Activated naive CD8-positive, alpha-beta T cell treated with anti-CD3 and anti-CD28 coated beads, Interleukin-2, amount 10 ng/mL, durations not matched to agents 7 days and 5 days (primary cell): Measurements from ENCODE around the gene FRRS1. TPM values are rescaled to one million over a fixed set of nuclear protein-coding genes. Genes with fewer than 3 reads are reported as not detected.

ENCODE experiments used
- ATAC-seq: fragments of 150-1000 bp; cut with Tn5 transposase; one replicate; pipeline ENCODE4 v1.10.0; 2021; ENCODE audit warnings: low read depth, moderate library complexity
- POLR2A ChIA-PET: fragments of 350-600 bp; sonication (Branson Sonifier 250); formaldehyde crosslinking; loops from one replicate; lab custom pipeline; 2021; ENCODE audit warnings: antibody characterized with exemption; lab: Charles Lee
- DNase-seq: peaks from one replicate; pipeline ENCODE4 v3.0.0; 2021
- H3K27ac Mint-ChIP-seq: one replicate; pipeline ENCODE4 v1.8.0; 2022; ENCODE audit warnings: mild to moderate bottlenecking, mixed read lengths
- H3K27me3 Mint-ChIP-seq: one replicate; pipeline ENCODE4 v1.8.0; 2022; ENCODE audit warnings: mild to moderate bottlenecking, moderate library complexity, mixed read lengths
- H3K36me3 Mint-ChIP-seq: one replicate; pipeline ENCODE4 v1.8.0; 2021; ENCODE audit warnings: mild to moderate bottlenecking, mixed read lengths
- H3K4me1 Mint-ChIP-seq: one replicate; pipeline ENCODE4 v1.8.0; 2021; ENCODE audit warnings: mixed read lengths
- H3K4me3 Mint-ChIP-seq: one replicate; pipeline ENCODE4 v1.8.0; 2022; ENCODE audit warnings: mild to moderate bottlenecking, moderate library complexity, mixed read lengths
- H3K9me3 Mint-ChIP-seq: one replicate; pipeline ENCODE4 v1.8.0; 2021; ENCODE audit warnings: mixed read lengths
- total RNA-seq, 2 experiments: library from RNA; stranded (reverse); gene quantifications; one replicate each; pipeline ENCODE4 v1.2.3, GENCODE V29; 2021

The FRRS1 gene
- total RNA-seq, 2 experiments from 2014 or later: 4.6 to 4.7 TPM

DNA sequence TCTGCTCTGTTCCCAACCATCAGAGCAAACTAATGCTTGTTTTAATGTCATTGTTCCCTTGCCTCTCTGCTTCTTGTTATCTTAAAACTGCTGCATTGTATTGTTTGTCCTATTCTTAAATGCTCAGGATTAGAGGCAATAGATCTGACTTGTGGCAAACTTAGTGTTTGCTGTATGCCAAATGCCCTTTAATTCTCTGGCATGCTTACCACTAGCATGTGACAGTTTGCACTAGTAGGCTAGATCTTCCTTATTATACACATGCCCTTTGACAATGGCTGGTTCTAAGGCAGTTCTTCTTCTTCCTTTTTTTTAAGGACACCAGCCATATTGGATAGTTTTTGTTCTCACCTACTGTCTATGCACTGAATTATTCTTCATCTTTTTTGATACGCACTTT lies 90.4 kb downstream of the FRRS1 start:
- no peak overlapping the region for H3K4me3 Mint-ChIP-seq
- no peaks in the 10 kb centered on the region for H3K9me3 Mint-ChIP-seq
- no peak for DNase-seq
- H3K27ac Mint-ChIP-seq: no peak overlapping the region
- POLR2A ChIA-PET: no interaction called here
- peaks cover 22% of the 10 kb centered on the region for H3K27me3 Mint-ChIP-seq
- no peaks in the 10 kb centered on the region for H3K4me1 Mint-ChIP-seq
- no peaks in the 10 kb centered on the region for H3K36me3 Mint-ChIP-seq
- no peak for ATAC-seq

DNA sequence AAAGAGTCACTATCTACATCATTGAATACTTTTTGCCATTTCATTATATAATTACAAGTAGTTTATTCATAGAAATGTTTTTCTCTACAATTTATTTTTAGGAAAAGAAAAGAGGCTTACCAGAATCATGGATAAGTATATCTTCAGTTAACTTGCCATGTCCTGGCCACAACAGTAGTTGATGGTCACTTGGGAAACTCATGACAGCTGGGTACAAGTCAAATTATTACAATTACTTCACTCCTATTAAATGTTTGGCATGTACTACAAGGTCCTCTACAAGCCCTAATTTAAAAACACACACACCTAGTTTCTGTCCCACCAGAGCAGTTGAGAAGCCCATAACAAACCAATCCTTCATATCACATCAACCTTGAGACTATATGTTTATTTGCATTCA lies 91.1 kb downstream of the FRRS1 start:
- ATAC-seq (no peak), DNase-seq (no peak)
- peaks cover 22% of the 10 kb centered on the region for H3K27me3 Mint-ChIP-seq
- POLR2A ChIA-PET: no interaction called here
- H3K4me3 Mint-ChIP-seq: no peak overlapping the region
- no peaks in the 10 kb centered on the region for H3K4me1 Mint-ChIP-seq
- no peaks in the 10 kb centered on the region for H3K36me3 Mint-ChIP-seq
- H3K9me3 Mint-ChIP-seq: no peaks in the 10 kb centered on the region
- no peak overlapping the region for H3K27ac Mint-ChIP-seq

DNA sequence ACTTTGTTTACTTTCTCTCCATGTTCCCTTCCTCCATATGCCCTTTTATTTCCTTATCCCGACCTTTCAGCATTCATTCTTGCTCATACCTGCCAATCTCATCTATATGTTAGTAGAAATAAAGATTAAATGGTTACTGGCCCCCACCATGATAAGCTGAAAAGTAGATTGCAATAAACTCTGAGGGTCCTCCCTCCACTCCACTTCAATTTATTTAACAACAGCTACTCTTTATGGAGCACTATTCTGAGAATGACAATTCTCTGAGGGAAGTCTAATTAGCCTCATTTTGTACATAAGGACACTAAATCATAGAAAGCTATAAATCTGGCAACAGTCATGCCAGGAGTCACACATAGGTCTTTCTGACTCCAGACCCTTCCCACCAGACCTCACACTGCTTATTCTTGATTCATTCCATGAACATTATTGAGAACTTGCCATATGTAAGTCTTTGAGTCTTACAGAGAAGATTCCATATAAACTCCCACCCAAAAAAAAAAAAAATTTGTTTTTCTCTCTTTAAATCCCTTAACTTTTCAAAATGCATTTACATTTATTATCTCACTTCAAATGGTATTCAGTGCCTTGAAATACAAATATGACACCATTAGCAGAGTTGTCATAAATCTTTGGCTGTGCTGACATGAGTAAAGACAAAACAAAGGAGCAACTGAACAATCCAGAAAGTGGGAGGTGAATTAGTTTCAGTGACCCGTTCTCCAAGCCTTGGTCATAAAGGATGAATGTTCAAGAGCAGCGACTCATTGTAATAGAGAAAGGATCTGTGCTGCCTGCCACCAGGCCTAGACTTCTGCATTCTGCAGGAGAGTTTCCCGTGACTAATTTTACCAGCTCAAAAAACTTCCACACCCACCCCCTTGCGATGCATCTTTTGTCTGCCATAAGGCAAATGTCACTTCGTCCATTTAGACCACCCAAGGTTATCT lies 92.0 kb downstream of the FRRS1 start:
- no peak overlapping the region for H3K4me3 Mint-ChIP-seq
- POLR2A ChIA-PET: no interaction called here
- no peaks in the 10 kb centered on the region for H3K9me3 Mint-ChIP-seq
- H3K27ac Mint-ChIP-seq: no peak overlapping the region
- ATAC-seq (no peak), DNase-seq (no peak)
- H3K27me3 Mint-ChIP-seq: peaks cover 22% of the 10 kb centered on the region
- no peaks in the 10 kb centered on the region for H3K36me3 Mint-ChIP-seq
- no peaks in the 10 kb centered on the region for H3K4me1 Mint-ChIP-seq

DNA sequence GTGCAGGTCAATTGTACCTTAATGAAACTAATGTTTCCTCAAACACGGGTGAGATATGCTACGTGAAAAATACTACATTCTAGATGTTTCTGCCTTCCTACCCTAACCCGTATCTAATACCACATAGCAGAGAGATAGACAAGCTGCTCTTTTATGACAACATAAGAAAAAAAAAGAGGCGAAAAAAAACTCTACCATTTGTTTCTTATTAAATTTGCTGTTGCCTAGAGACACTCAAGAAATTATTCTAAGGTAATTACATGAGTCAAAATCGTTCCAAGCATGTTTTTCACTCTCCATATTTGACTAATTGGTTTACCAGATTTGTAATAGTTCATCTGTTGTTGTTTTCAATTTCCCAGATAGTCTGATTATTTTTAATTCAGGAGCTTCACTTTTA lies 93.1 kb downstream of the FRRS1 start:
- no peaks in the 10 kb centered on the region for H3K9me3 Mint-ChIP-seq

DNA sequence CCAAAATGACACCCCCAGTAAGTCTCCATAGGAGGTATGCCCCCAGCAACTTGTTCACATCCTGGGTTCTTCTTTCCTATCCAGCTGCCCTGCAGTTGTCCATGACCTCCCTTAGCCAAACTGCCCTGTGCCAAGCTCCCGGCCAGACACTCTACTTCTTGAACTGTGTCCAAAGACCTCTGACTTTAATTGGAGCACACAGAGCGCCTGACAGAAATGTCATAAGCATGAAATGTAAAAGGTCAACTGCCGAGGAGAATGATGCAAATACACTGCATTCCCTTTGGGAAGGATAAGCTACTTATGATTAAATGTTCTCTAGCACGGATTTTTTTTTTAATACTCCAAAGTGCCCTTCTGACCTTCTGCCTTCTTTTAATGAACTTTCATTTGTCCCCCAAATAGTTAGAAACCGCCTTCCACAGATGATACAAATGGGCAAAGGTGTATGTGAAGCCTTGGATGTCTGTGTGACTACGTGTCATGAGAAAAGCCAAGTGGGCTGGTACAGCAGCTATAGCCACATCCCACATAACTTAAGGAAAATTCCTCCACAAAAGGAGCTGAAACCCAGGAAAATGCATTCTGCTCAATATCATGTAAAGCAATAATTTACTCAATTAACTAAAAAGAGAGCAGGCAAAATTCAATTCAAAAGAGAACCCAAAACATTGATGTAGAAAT lies 93.8 kb downstream of the FRRS1 start:
- Mint-ChIP-seq H3K4me1 (no peaks in the 10 kb centered on the region), H3K27ac (no peak overlapping the region), H3K36me3 (no peaks in the 10 kb centered on the region), H3K9me3 (no peaks in the 10 kb centered on the region), H3K4me3 (no peak overlapping the region), H3K27me3 (peaks cover 19% of the 10 kb centered on the region)
- DNase-seq: no peak
- POLR2A ChIA-PET: no interaction called here
- ATAC-seq: no peak

More for the DNA sequence above, 93.1 kb downstream of the FRRS1 start:
- H3K27me3 Mint-ChIP-seq: peaks cover 19% of the 10 kb centered on the region
- no peak for ATAC-seq
- POLR2A ChIA-PET: no interaction called here
- DNase-seq: no peak
- no peak overlapping the region for H3K27ac Mint-ChIP-seq
- no peaks in the 10 kb centered on the region for H3K36me3 Mint-ChIP-seq
- H3K4me3 Mint-ChIP-seq: no peak overlapping the region
- no peaks in the 10 kb centered on the region for H3K4me1 Mint-ChIP-seq

DNA sequence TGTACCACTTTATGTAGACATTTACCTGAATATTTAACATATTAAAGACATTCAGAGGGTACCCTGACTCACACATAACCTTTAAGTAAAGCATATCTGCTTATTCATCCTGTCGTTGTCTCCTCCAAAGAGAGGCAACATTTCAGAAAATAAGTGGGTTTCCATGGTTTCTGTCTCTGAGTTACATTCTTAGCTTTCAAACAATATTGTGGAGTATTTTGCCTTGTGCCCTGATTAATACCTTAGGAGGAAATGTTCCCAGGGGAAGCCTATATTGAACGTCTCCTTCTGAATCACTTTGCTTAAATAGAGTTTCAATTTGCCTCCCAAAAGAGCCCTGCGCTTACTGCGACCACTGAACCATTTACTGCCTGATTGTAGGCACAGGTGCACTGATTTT lies 94.4 kb downstream of the FRRS1 start:
- no peak overlapping the region for H3K4me3 Mint-ChIP-seq
- no peaks in the 10 kb centered on the region for H3K9me3 Mint-ChIP-seq
- POLR2A ChIA-PET: no interaction called here
- ATAC-seq: no peak
- H3K27ac Mint-ChIP-seq: no peak overlapping the region
- H3K4me1 Mint-ChIP-seq: no peaks in the 10 kb centered on the region
- no peaks in the 10 kb centered on the region for H3K36me3 Mint-ChIP-seq
- no peak for DNase-seq
- H3K27me3 Mint-ChIP-seq: peaks cover 19% of the 10 kb centered on the region

DNA sequence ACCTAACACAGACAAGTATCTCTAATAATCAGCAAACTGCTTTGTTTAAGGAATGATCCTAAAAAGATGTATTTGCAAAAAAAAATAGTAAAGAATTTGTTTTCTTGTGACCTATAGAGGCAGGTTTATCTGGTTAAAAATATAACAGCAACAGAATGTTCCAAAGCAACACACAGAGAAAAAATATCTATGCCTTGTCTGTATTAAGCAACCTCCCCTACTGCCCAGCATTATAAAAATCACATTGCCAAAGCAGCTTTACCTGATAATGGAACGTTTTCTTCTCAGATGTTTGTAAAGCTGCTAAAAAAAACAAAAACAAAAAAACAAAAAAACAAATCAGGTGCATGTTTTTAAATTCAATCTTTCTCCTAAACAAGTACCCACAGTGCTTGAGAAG lies 95.9 kb downstream of the FRRS1 start:
- DNase-seq (no peak), ATAC-seq (no peak)
- Mint-ChIP-seq H3K27ac (no peak overlapping the region), H3K9me3 (no peaks in the 10 kb centered on the region), H3K36me3 (no peaks in the 10 kb centered on the region), H3K27me3 (peaks cover 16% of the 10 kb centered on the region), H3K4me1 (no peaks in the 10 kb centered on the region), H3K4me3 (no peak overlapping the region)
- POLR2A ChIA-PET: no interaction called here

DNA sequence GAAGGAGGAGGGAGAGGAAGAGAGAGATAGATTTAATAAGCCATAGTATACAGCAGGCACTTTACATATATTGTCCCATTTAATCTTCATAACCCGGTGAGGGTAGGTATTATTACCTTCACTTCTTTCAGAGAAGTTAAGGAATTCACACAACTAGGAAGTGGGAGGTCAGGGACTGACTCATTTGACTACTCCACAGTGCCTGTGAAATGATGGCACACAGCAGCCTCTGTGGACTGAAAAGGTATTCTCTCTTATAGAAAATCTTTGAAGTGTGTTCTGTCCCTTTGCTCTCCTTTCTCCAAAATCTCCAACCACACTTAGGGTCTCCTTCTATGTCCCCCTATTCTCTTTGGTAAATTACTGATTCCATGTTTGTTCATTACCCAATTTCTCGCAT lies 96.6 kb downstream of the FRRS1 start:
- H3K36me3 Mint-ChIP-seq: no peaks in the 10 kb centered on the region
- peaks cover 14% of the 10 kb centered on the region for H3K27me3 Mint-ChIP-seq
- H3K9me3 Mint-ChIP-seq: no peaks in the 10 kb centered on the region
- no peaks in the 10 kb centered on the region for H3K4me1 Mint-ChIP-seq
- POLR2A ChIA-PET: no interaction called here
- no peak overlapping the region for H3K4me3 Mint-ChIP-seq
- no peak overlapping the region for H3K27ac Mint-ChIP-seq
- DNase-seq (no peak), ATAC-seq (no peak)

DNA sequence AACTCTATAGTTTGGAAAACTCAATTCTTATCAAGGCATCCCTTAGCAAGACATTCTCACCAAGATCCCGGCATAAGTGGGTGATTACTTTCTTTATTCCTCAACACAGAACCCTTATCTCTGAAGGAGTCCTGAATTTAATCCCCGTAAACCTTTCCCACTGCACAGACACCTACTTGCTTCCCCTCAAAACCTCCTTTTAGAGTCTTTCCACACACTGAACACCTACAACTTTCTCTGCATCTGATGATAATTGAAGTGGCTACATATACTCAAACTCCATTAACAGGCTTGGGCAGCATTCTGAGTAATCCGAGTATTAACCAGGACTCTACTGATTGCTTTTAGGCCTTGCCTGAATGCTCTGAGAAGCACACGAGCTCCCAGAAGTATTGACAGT lies 97.1 kb downstream of the FRRS1 start:
- DNase-seq (no peak), ATAC-seq (no peak)
- H3K4me1 Mint-ChIP-seq: no peaks in the 10 kb centered on the region
- H3K36me3 Mint-ChIP-seq: no peaks in the 10 kb centered on the region
- H3K9me3 Mint-ChIP-seq: no peaks in the 10 kb centered on the region
- no peak overlapping the region for H3K4me3 Mint-ChIP-seq
- H3K27ac Mint-ChIP-seq: no peak overlapping the region
- POLR2A ChIA-PET: no interaction called here
- peaks cover 16% of the 10 kb centered on the region for H3K27me3 Mint-ChIP-seq

DNA sequence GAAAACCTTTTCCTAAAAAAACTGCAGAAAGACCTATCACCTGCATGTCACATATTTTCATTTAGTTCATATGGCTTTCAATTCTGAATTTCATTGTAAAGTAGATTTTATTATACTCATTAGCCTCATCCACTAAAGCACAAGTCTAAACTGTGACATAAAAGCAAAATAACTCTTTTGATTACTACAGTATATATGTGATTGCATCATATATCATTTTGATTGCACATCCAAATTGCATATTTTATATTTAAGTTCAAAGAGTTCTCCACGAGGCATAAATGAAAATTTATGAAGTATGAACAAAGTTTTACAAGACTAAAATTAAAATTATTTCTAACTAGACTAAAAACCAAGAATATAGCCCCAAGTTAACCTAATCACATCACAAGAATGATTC lies 101.2 kb downstream of the FRRS1 start:
- POLR2A ChIA-PET: no interaction called here
- no peak overlapping the region for H3K27ac Mint-ChIP-seq

DNA sequence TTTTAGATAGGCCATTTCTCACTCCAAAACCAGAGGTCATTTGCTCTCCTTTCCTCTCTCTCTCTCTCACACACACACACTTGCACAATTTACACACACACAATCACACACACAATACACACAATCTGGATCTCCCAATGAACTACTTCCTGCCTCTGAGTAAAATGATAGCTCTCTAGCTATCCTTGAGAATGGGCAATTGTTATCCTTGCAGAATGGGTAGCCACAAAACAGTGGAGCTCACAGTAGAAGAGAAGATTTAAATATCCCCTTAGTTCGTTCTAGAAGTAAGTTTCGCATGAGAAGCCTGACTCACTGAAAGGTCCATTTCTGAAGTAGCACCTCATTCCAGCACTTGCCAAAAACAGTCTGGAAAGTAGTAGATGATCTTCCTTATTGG lies 102.9 kb downstream of the FRRS1 start:
- ATAC-seq (no peak), DNase-seq (no peak)
- no peak overlapping the region for H3K4me3 Mint-ChIP-seq
- POLR2A ChIA-PET: no interaction called here
- H3K27me3 Mint-ChIP-seq: peaks cover 11% of the 10 kb centered on the region
- no peaks in the 10 kb centered on the region for H3K36me3 Mint-ChIP-seq
- H3K9me3 Mint-ChIP-seq: no peaks in the 10 kb centered on the region
- no peaks in the 10 kb centered on the region for H3K4me1 Mint-ChIP-seq
- H3K27ac Mint-ChIP-seq: no peak overlapping the region

More for the DNA sequence above, 101.2 kb downstream of the FRRS1 start:
- Mint-ChIP-seq H3K27me3 (peaks cover 7% of the 10 kb centered on the region), H3K4me3 (no peak overlapping the region), H3K36me3 (no peaks in the 10 kb centered on the region), H3K9me3 (no peaks in the 10 kb centered on the region), H3K4me1 (no peaks in the 10 kb centered on the region)
- DNase-seq (no peak), ATAC-seq (no peak)

DNA sequence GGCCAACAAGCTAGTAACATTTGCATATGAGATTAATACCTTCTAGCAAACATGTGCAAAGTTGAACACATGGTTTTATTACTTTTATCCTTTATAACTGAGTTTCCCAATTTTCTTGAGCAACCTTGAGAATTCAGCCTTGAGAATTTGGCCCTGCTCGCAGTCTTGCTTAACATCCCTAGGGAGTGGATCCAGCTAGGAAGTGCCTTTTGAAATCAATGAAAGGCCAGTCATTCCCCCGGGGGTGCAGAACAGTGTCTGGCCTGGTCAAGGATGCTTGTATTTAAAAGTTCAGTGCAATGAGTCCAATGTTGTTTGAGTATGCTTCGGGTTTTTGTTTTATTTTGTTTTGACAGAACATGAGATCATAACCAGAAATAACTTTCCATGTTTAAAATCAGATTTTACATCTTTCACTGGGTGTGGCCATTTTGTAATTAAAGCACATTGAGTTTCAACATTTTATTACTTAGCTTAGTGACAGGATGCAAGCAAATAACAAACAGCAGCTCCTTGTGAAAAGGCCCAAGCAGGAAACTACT lies 103.8 kb downstream of the FRRS1 start:
- no peak for DNase-seq
- POLR2A ChIA-PET: no interaction called here
- Mint-ChIP-seq H3K27me3 (peaks cover 11% of the 10 kb centered on the region), H3K36me3 (no peaks in the 10 kb centered on the region), H3K4me3 (no peak overlapping the region), H3K27ac (no peak overlapping the region), H3K4me1 (no peaks in the 10 kb centered on the region), H3K9me3 (no peaks in the 10 kb centered on the region)
- ATAC-seq: no peak

DNA sequence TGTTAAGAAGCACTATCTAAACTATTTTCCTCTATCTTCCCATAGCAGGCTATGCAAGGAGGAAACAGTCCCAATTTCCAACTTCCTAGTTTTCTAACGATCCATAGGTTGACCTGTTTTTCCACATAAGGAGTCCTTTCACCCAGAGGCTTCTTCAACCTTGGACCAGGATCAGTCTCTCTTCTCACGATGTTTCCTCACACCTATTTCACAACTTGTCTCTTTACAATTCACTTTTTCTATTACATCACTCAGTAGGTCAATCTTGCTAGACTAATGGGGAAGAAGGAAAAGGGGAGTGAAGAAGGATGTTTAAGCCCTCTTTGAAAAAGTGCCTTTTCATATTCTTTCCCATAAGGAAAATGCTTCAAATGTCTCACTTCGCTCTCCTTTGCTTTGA lies 104.7 kb downstream of the FRRS1 start:
- Mint-ChIP-seq H3K9me3 (no peaks in the 10 kb centered on the region), H3K4me3 (no peak overlapping the region), H3K27me3 (peaks cover 11% of the 10 kb centered on the region), H3K4me1 (no peaks in the 10 kb centered on the region), H3K27ac (no peak overlapping the region), H3K36me3 (no peaks in the 10 kb centered on the region)
- POLR2A ChIA-PET: no interaction called here
- ATAC-seq (no peak), DNase-seq (no peak)

DNA sequence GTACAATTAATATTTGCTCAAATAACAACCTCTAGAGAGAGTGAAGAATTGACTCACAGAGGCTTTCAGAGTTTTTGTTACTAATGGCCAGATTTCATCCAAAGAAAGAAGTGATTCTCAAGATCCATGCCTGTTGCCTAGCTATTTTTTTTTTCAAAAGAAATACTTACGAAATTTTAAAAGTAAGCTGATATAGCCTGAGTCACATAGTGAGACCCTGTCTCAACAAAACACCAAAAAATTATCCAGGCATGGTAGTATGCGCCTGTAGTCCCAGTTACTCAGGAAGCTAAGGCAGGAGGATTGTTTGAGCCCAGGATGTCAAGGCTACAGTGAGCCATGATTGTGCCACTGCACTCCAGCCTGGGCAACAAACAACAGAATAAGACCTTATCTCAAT lies 105.9 kb downstream of the FRRS1 start:
- ATAC-seq: no peak
- POLR2A ChIA-PET: no interaction called here
- Mint-ChIP-seq H3K36me3 (no peaks in the 10 kb centered on the region), H3K27ac (no peak overlapping the region), H3K4me3 (no peak overlapping the region), H3K27me3 (peaks cover 13% of the 10 kb centered on the region), H3K4me1 (no peaks in the 10 kb centered on the region), H3K9me3 (no peaks in the 10 kb centered on the region)
- DNase-seq: no peak
